Activated naive CD4-positive, alpha-beta T cell treated with Interleukin-2 at 50 U/mL for 16 hours (primary cell): ENCODE measurements around the gene NAA60.
A peak's percentile ranks its signal among the peaks of the same experiment; 100 is the strongest.

Experiments
- DNase-seq: peaks from one replicate; pipeline ENCODE4 v3.0.0-alpha.2; 2020

Gene NAA60

GRCh38 chr16:3513892-3514583, 70.6 kb downstream of the NAA60 start:
- no peak for DNase-seq

- DNase-seq: no peak
Observed at GRCh38 chr16:3514621-3515020, 71.1 kb downstream of the NAA60 start.

DNA sequence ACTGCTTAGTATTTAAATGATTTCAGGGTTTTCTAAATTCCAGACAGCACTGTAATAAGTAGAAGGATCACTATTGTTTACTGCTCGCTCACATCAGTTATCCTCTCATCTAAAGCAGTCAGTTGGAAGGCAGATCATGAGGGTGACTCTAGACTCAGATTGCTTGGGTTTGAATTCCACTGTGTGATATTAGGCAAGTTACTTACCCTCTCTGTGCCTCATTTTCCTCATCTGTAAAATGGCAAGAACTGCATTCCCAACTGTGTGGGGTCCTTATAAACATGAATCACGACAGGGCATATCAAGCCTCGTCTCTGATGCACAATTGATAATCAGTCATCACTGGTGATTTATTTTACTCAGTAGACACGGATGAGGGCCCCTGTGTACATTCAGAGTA, 72.4 kb downstream of the NAA60 start:
- no peak for DNase-seq

DNA sequence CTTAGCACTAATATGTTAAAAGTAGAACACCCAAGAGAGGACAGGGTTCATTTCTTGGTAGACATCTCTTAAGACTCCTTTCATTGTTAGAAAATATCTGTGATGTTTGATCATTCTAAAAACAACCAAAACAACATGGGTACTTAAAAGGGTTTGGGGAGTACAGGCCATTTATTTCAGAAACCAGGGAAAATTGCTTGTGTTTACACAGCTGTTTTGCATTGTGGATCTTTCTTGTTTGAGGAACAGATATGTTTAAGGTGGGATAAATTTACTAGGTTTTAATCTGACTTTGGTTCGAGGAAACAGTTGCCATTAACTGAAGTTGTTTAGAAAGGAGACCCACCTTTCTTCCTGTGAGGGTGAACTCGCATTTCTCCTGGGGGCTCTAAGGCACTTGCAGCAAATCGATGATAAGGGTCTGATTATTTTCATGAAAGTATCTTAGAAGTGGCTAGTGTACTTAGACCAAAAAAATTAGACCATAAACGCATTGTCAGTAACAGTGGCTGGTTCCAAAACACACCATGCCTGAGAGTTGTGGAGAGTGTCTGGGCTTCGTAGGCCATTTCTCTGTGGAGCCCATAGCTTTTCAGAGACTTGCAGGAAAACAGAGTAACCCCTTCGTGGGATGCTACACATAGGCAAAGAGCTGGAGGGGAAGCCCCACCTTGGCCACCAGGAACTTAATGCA, 75.0 kb downstream of the NAA60 start:
- DNase-seq: no peak

DNA sequence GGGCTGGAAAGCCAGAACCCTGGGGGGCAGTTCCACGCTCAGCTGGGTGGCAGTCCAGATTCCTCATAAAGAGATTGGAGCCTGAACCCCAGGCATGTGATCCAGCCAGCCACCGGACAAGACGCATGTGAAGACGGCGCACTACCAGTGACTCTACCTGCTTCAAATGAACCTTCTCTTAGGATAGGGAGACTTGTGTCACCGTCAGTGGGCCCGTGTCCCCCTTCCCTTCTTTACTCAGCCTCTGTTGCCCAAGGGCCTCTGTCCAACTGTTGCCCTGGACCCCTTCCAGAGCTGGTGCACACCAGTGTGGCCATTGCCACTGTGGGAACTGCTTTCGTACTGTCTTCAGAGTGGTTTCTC, 75.5 kb downstream of the NAA60 start:
- DNase-seq: no peak

DNA sequence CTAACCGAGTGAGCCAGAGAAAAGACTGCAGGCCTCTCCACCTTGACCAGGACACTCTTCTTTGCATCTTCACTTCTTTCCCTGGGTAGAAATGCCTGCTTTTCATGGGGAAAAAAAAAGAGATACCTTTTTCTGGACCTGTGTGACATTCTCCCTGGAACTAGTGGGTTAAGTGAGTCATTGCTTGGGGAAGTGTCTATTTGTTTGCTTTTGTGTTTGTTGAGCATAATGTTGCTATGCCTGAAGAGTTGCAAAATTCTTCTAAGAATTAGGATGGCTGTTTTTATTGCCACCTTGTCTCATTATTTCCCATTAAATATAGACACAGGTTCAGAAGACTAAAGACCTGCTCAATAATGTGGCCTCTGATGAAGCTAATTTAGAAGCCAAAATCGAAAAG, 76.1 kb downstream of the NAA60 start:
- DNase-seq: no peak

- no peak for DNase-seq
Observed at GRCh38 chr16:3520413-3520812, 76.9 kb downstream of the NAA60 start.

DNA sequence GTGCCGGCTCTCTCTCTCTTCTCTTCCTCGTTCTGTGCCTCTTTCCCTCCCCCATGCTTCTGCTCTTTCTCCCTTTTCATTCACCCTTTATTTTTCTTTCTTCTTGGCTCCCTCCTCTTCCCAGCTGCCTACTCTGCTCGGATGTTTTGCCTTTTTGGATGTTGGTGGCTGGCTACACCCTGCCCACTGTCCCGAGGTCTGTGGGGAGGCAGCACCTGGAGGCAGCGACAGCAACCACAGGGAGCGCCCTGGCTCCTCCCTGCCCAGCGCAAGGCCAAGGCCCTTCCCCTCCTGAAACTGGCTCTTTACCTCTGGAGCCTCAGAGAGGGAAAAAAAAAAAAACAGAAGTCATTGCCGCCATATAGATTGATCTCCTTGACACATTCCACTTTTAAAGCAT, 77.4 kb downstream of the NAA60 start:
- DNase-seq: no peak

DNA sequence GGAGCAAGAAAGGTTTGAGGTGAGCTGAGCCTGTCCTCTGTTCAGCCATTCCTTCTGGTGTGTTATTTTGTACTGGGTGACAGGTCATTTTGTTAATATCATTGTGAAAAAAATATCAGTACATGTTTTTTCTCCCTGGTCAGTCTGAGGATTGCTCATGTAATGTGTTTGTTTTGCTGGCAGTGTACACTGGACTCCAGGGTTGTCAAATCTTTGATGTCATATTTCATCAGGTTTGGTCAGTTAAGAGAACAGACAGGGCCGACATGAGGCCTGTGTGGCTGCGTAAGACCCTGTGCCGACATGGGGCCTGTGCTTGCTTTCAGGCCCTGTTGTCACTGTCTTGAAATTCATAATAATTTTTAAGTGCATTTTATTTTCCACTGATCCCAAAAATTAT, 79.8 kb downstream of the NAA60 start:
- DNase-seq: no peak

DNA sequence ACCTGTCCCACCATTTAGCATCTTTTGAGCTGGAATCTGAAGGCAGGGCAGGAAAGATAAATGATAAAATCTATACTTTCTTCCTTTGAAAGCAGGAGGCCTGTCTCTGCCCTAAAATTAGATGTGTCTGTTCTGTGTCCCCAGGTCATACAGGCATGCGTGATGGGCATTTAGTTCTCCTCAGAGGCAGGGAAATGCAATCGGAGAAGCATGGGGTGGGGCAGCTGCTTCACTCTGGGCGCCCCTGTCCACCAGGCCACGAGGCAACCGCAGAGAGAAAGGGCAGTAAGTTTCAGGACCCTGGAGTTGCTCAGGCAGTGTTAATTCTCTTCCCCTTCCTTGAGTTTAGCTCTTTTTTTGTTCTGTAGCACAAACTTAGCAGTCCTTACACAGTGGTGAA, 82.5 kb downstream of the NAA60 start:
- no peak for DNase-seq

- DNase-seq: peak; percentile 64
Observed at GRCh38 chr16:3527216-3527829, 83.8 kb downstream of the NAA60 start.

GRCh38 chr16:3528406-3528805, 84.9 kb downstream of the NAA60 start:
- no peak for DNase-seq

- DNase-seq: no peak
Observed at GRCh38 chr16:3529175-3529574, 85.7 kb downstream of the NAA60 start.

GRCh38 chr16:3530371-3530914, 87.0 kb downstream of the NAA60 start:
- DNase-seq: no peak

DNA sequence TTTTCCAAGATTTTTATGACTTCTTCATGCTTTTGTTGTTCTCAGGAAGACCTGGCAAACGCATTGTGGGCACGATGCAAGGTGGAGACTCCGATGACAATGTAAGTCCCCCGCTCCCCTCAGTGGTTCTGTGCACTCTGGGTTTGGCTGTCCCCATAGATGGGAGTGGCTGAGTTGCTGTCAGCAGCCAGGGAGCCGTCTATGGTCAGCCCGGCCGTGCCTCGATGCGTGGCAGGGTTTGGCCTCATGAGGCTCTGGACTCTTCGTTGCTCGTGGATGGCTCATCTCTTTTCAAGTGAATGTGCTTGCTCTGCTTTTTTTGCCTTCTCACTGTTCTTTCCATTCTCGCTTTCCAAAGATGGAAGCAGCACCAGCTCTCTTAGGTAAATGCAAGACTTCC, 89.3 kb downstream of the NAA60 start:
- DNase-seq: no peak

DNA sequence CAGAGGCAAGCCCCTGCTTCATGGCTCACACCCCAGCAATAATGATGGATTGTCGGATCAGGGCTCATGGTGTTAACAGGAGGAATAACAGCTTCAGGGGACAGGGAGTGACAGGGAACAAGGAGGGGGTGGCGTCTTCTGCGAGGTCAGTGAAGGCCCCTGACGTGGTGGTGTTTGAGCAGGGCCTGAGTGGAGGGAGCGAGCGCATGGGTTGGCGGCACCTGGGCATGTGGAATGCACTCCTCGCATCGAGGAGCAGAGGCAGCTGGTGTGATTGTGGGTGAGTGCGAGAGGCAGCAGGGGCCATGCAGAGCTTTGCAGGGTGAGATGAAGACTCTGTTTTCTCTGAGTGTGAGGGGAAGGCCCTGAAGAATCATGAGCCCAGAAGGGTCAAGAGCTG, 90.6 kb downstream of the NAA60 start:
- no peak for DNase-seq

- DNase-seq: no peak
Observed at GRCh38 chr16:3536271-3536731, 92.8 kb downstream of the NAA60 start.
